ENCODE measurements around the gene CFAP126.
"Not testable (repeated sequence)": the region's sequence is repeated elsewhere in the genome, so short reads cannot be mapped to it uniquely, and the experiment has no call there.

- TF ChIP-seq CTCF, POLR2A (IDR thresholded peaks at IDR 0.05): not testable (repeated sequence)
Observed at GRCh38 chr1:161315841-161316674, 51.6 kb downstream of the CFAP126 start.
